Keratinocyte (primary cell): ENCODE data around the gene FOXO1. TPM values are rescaled to one million over a fixed set of nuclear protein-coding genes. Genes with fewer than 3 reads are reported as not detected.

Source experiments
- DNase-seq: peaks from one replicate; pipeline ENCODE4 v3.0.0-alpha.2; 2011; ENCODE audit warnings: low read depth, missing footprints, low spot score
- FAIRE-seq: peaks from 2 replicates; lab custom pipeline; 2011; peaks lifted over from hg19 to GRCh38; lab: Jason Lieb, UNC
- H2AFZ ChIP-seq: 2 replicates; pipeline ENCODE4 v1.6.0; 2012; ENCODE audit warnings: low read length, control low read depth, inconsistent platforms; ENCODE audit not compliant: control insufficient read depth
- H3K27ac ChIP-seq: 2 replicates; pipeline ENCODE4 v1.5.1; 2011; ENCODE audit warnings: low read length; ENCODE audit not compliant: control insufficient read depth, insufficient read depth
- H3K27me3 ChIP-seq: 3 replicates; pipeline ENCODE4 v1.6.0; 2011; ENCODE audit warnings: low read length; ENCODE audit not compliant: control insufficient read depth, insufficient read depth; ENCODE audit errors: extremely low read depth
- H3K36me3 ChIP-seq, 2 experiments: 2 replicates in 1 of 2; 3 replicates in 1 of 2; pipeline ENCODE4 v1.5.1; 2011; ENCODE audit warnings: low read length in 2 of 2, mild to moderate bottlenecking in 1 of 2; ENCODE audit not compliant: control insufficient read depth in 2 of 2, insufficient read depth in 2 of 2; ENCODE audit errors: extremely low read depth in 1 of 2
- H3K4me1 ChIP-seq: 3 replicates; pipeline ENCODE4 v1.5.1; 2011; ENCODE audit warnings: low read length; ENCODE audit not compliant: control insufficient read depth, insufficient read depth; ENCODE audit errors: extremely low read depth
- H3K4me2 ChIP-seq: 3 replicates; pipeline ENCODE4 v1.6.0; 2011; ENCODE audit warnings: low read depth, low read length; ENCODE audit not compliant: control insufficient read depth, insufficient read depth; ENCODE audit errors: extremely low read depth
- H3K4me3 ChIP-seq, 3 experiments: fragments of 200-600 bp in 1 of 3; sonication (generic) in 1 of 3; 2 replicates in 2 of 3; 3 replicates in 1 of 3; pipeline ENCODE4 v1.5.1; 2011 to 2016; ENCODE audit warnings: low read length in 3 of 3, mild to moderate bottlenecking in 3 of 3, control low read depth in 2 of 3, inconsistent platforms in 1 of 3, low read depth in 1 of 3, mixed read lengths in 1 of 3, mixed run types in 1 of 3, moderate library complexity in 1 of 3; ENCODE audit not compliant: control insufficient read depth in 2 of 3, insufficient read depth in 2 of 3; ENCODE audit errors: extremely low read depth in 1 of 3
- H3K79me2 ChIP-seq: 2 replicates; pipeline ENCODE4 v1.6.0; 2012; ENCODE audit warnings: low read length; ENCODE audit not compliant: control insufficient read depth, insufficient read depth
- H3K9ac ChIP-seq: 3 replicates; pipeline ENCODE4 v1.6.0; 2011; ENCODE audit warnings: low read length; ENCODE audit not compliant: control insufficient read depth, insufficient read depth; ENCODE audit errors: extremely low read depth
- H3K9me1 ChIP-seq: 3 replicates; pipeline ENCODE4 v1.6.0; 2011; ENCODE audit warnings: low read length; ENCODE audit not compliant: control insufficient read depth, insufficient read depth; ENCODE audit errors: extremely low read depth
- H3K9me3 ChIP-seq: 2 replicates; pipeline ENCODE4 v1.5.1; 2012; ENCODE audit warnings: low read depth, low read length; ENCODE audit not compliant: control insufficient read depth
- H4K20me1 ChIP-seq: 3 replicates; pipeline ENCODE4 v1.6.0; 2011; ENCODE audit warnings: low read length; ENCODE audit not compliant: control insufficient read depth, insufficient read depth; ENCODE audit errors: extremely low read depth
- EZH2 ChIP-seq: IDR thresholded peaks from one replicate; pipeline ENCODE4 v1.6.1; 2012; ENCODE audit warnings: inconsistent platforms, mild to moderate bottlenecking, low read length, moderate library complexity
- dilution Hi-C: fragments of 300-500 bp; cut with MboI; formaldehyde crosslinking; loops from one replicate; pipeline ENCODE4 v1.7.0; 2020; ENCODE audit warnings: low sequenced_read_pairs; ENCODE audit not compliant: extremely low pct_ligation_motif_present
- polyA plus RNA-seq, 5 experiments: library from polyadenylated mRNA; depleted of rRNA in 3 of 5; stranded (reverse) in 3 of 5; stranded (forward) in 1 of 5; unstranded in 1 of 5; fragments of >200 nt; gene quantifications; 1 replicate in 1 of 5; 2 replicates in 3 of 5; 3 replicates in 1 of 5; pipeline versions ENCODE4 v1.2.1 to v1.2.3, GENCODE V29; 2011 to 2012; ENCODE audit warnings: missing spikeins in 2 of 5, low read depth in 1 of 5, low replicate concordance in 1 of 5
- TF ChIP-seq, protein P1 (sequence below), 3 experiments: IDR thresholded peaks in 1 of 3; conservative IDR thresholded peaks in 1 of 3; optimal IDR thresholded peaks in 1 of 3; 2 replicates in 2 of 3; 3 replicates in 1 of 3; pipeline versions ENCODE3 to v1.5.1; 2011; ENCODE audit warnings: low read length in 3 of 3, mild to moderate bottlenecking in 3 of 3, moderate library complexity in 2 of 3, control low read depth in 1 of 3, inconsistent platforms in 1 of 3; ENCODE audit not compliant: insufficient read depth in 2 of 3; ENCODE audit errors: extremely low read depth in 1 of 3

FOXO1 gene
- polyA plus RNA-seq, 1 donor (not counting 4 experiments of a cell fraction or from before 2014, with no cell fraction given) = 8.3 TPM

DNA sequence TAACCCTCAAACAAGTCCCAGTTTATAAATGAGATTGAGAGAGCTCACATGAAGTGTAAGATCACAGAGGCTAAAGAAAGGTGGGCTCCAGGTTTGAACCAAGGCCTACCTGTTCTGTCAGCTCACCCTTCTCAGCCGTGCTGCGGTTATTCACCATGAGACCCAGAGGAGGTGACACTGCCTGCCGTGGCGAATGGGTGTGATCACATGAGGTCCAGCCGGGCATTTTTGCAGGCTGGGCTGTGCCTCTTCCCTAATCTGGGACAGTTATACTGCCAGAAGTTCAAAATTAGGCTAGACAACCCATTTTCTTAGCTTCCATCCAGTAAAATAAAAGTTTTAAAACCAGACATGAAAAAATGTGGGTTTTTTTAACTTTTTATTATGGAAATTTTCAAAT lies 146.8 kb downstream of the FOXO1 start:
- H4K20me1 ChIP-seq = no peaks in the 10 kb centered on the region
- no peak for TF ChIP-seq EZH2
- TF ChIP-seq, protein P1, sequence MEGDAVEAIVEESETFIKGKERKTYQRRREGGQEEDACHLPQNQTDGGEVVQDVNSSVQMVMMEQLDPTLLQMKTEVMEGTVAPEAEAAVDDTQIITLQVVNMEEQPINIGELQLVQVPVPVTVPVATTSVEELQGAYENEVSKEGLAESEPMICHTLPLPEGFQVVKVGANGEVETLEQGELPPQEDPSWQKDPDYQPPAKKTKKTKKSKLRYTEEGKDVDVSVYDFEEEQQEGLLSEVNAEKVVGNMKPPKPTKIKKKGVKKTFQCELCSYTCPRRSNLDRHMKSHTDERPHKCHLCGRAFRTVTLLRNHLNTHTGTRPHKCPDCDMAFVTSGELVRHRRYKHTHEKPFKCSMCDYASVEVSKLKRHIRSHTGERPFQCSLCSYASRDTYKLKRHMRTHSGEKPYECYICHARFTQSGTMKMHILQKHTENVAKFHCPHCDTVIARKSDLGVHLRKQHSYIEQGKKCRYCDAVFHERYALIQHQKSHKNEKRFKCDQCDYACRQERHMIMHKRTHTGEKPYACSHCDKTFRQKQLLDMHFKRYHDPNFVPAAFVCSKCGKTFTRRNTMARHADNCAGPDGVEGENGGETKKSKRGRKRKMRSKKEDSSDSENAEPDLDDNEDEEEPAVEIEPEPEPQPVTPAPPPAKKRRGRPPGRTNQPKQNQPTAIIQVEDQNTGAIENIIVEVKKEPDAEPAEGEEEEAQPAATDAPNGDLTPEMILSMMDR (optimal IDR thresholded peaks at IDR 0.05 in 1 of 3, IDR thresholded peaks at IDR 0.05 in 1 of 3, conservative IDR thresholded peaks at IDR 0.05 in 1 of 3; ENCODE audit: extremely low read depth in 1 of 3, insufficient read depth in 2 of 3, low read length in 3 of 3) = no peak
- H3K4me2 ChIP-seq = no peak overlapping the region
- H3K9me3 ChIP-seq = no peaks in the 10 kb centered on the region
- H3K27me3 ChIP-seq = no peaks in the 10 kb centered on the region
- dilution Hi-C loops = no loop called here
- peaks cover 5% of the 10 kb centered on the region for H3K4me1 ChIP-seq
- H3K79me2 ChIP-seq = no peaks in the 10 kb centered on the region
- H3K27ac ChIP-seq = no peak overlapping the region
- no peaks in the 10 kb centered on the region for H3K36me3 ChIP-seq
- DNase-seq (no peak), FAIRE-seq (no peak)
- H2AFZ ChIP-seq = no peak overlapping the region
- no peaks in the 10 kb centered on the region for H3K9me1 ChIP-seq
- no peak overlapping the region for H3K4me3 ChIP-seq
- no peak overlapping the region for H3K9ac ChIP-seq

DNA sequence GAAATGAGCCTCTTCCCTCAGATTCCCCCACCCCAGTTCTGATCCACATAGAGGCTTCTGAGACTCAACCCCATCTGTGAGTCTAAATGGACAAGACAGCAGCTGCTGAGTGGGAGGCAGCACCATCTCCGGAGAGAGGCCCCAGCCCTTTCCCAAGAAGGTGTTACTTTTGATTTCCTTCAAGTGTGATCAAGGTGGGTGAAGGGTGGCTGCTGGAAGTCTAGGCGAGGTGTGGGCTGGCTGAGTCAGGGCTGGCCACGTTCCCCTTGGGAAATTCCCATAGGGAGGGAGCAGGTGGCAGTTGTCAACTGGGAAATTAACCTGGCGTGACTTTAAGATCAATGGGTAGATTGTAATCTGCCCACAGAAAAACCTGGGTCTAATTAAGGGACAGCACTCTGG lies 148.0 kb downstream of the FOXO1 start:
- Histone ChIP-seq H3K9me1 (no peaks in the 10 kb centered on the region), H3K4me2 (no peak overlapping the region), H3K4me3 (no peak overlapping the region), H3K9ac (no peak overlapping the region), H3K79me2 (no peaks in the 10 kb centered on the region), H3K36me3 (no peaks in the 10 kb centered on the region), H3K4me1 (peaks cover 5% of the 10 kb centered on the region), H3K9me3 (no peaks in the 10 kb centered on the region), H3K27me3 (no peaks in the 10 kb centered on the region), H2AFZ (no peak overlapping the region), H3K27ac (no peak overlapping the region), H4K20me1 (no peaks in the 10 kb centered on the region)
- dilution Hi-C loops = no loop called here
- TF ChIP-seq, protein P1 (optimal IDR thresholded peaks at IDR 0.05 in 1 of 3, IDR thresholded peaks at IDR 0.05 in 1 of 3, conservative IDR thresholded peaks at IDR 0.05 in 1 of 3; ENCODE audit: extremely low read depth in 1 of 3, insufficient read depth in 2 of 3, low read length in 3 of 3) = no peak
- TF ChIP-seq EZH2 = no peak
- DNase-seq = no peak
- no peak for FAIRE-seq
